Measurements from ENCODE around the gene MARCO. TPM values are rescaled to one million over a fixed set of nuclear protein-coding genes. Genes with fewer than 3 reads are reported as not detected.

MARCO gene
- total RNA-seq, 1 donor = not detected

- Histone ChIP-seq H3K27me3 (ENCODE audit: insufficient read depth, low read length) (no peaks in the 10 kb centered on the region), H3K4me1 (ENCODE audit: insufficient read depth, low read length) (no peaks in the 10 kb centered on the region), H3K4me3 (ENCODE audit: insufficient read depth, low read length) (no peak overlapping the region), H3K36me3 (ENCODE audit: insufficient read depth, low read length) (no peaks in the 10 kb centered on the region), H4K20me1 (ENCODE audit: insufficient read depth, low read length) (no peaks in the 10 kb centered on the region), H3K4me2 (ENCODE audit: insufficient read depth, low read length) (no peak overlapping the region), H3K27ac (ENCODE audit: low read depth, low read length) (no peak overlapping the region), H2AFZ (ENCODE audit: low read length) (no peak overlapping the region), H3K79me2 (ENCODE audit: insufficient read depth, low read length) (no peaks in the 10 kb centered on the region), H3K9me3 (ENCODE audit: low read depth, low read length) (no peaks in the 10 kb centered on the region)
- no peak for TF ChIP-seq CTCF (IDR thresholded peaks at IDR 0.05; ENCODE audit: extremely low read depth, low read depth, low read length)
- no peak for DNase-seq (ENCODE audit: insufficient read length, low spot score, missing footprints)
These were observed 5.7 kb upstream of the MARCO start for GRCh38 chr2:118936306-118936705.

- Histone ChIP-seq H3K4me2 (ENCODE audit: insufficient read depth, low read length) (no peak overlapping the region), H3K27ac (ENCODE audit: low read depth, low read length) (no peak overlapping the region), H4K20me1 (ENCODE audit: insufficient read depth, low read length) (no peaks in the 10 kb centered on the region), H3K9me3 (ENCODE audit: low read depth, low read length) (no peaks in the 10 kb centered on the region), H3K27me3 (ENCODE audit: insufficient read depth, low read length) (no peaks in the 10 kb centered on the region), H3K4me3 (ENCODE audit: insufficient read depth, low read length) (no peak overlapping the region), H3K79me2 (ENCODE audit: insufficient read depth, low read length) (no peaks in the 10 kb centered on the region), H2AFZ (ENCODE audit: low read length) (no peak overlapping the region), H3K36me3 (ENCODE audit: insufficient read depth, low read length) (no peaks in the 10 kb centered on the region), H3K4me1 (ENCODE audit: insufficient read depth, low read length) (no peaks in the 10 kb centered on the region)
- no peak for TF ChIP-seq CTCF (IDR thresholded peaks at IDR 0.05; ENCODE audit: extremely low read depth, low read depth, low read length)
- no peak for DNase-seq (ENCODE audit: insufficient read length, low spot score, missing footprints)
These were observed 5.1 kb upstream of the MARCO start for GRCh38 chr2:118936936-118937335.

- no peak for DNase-seq (ENCODE audit: insufficient read length, low spot score, missing footprints)
- no peaks in the 10 kb centered on the region for H3K36me3 ChIP-seq (ENCODE audit: insufficient read depth, low read length)
- H4K20me1 ChIP-seq (ENCODE audit: insufficient read depth, low read length) = no peaks in the 10 kb centered on the region
- no peaks in the 10 kb centered on the region for H3K4me1 ChIP-seq (ENCODE audit: insufficient read depth, low read length)
- no peak overlapping the region for H3K4me2 ChIP-seq (ENCODE audit: insufficient read depth, low read length)
- H3K79me2 ChIP-seq (ENCODE audit: insufficient read depth, low read length) = no peaks in the 10 kb centered on the region
- H3K27me3 ChIP-seq (ENCODE audit: insufficient read depth, low read length) = no peaks in the 10 kb centered on the region
- H3K4me3 ChIP-seq (ENCODE audit: insufficient read depth, low read length) = no peak overlapping the region
- no peak overlapping the region for H3K27ac ChIP-seq (ENCODE audit: low read depth, low read length)
- no peak overlapping the region for H2AFZ ChIP-seq (ENCODE audit: low read length)
- no peak for TF ChIP-seq CTCF (IDR thresholded peaks at IDR 0.05; ENCODE audit: extremely low read depth, low read depth, low read length)
- no peaks in the 10 kb centered on the region for H3K9me3 ChIP-seq (ENCODE audit: low read depth, low read length)
These were observed 4.2 kb upstream of the MARCO start for GRCh38 chr2:118937817-118938216.

- H3K9me3 ChIP-seq (ENCODE audit: low read depth, low read length) = no peaks in the 10 kb centered on the region
- no peaks in the 10 kb centered on the region for H3K36me3 ChIP-seq (ENCODE audit: insufficient read depth, low read length)
- no peak for DNase-seq (ENCODE audit: insufficient read length, low spot score, missing footprints)
- no peaks in the 10 kb centered on the region for H4K20me1 ChIP-seq (ENCODE audit: insufficient read depth, low read length)
- H3K27ac ChIP-seq (ENCODE audit: low read depth, low read length) = no peak overlapping the region
- no peak for TF ChIP-seq CTCF (IDR thresholded peaks at IDR 0.05; ENCODE audit: extremely low read depth, low read depth, low read length)
- no peak overlapping the region for H2AFZ ChIP-seq (ENCODE audit: low read length)
- H3K4me2 ChIP-seq (ENCODE audit: insufficient read depth, low read length) = no peak overlapping the region
- no peaks in the 10 kb centered on the region for H3K79me2 ChIP-seq (ENCODE audit: insufficient read depth, low read length)
- H3K4me3 ChIP-seq (ENCODE audit: insufficient read depth, low read length) = no peak overlapping the region
- no peaks in the 10 kb centered on the region for H3K4me1 ChIP-seq (ENCODE audit: insufficient read depth, low read length)
- no peaks in the 10 kb centered on the region for H3K27me3 ChIP-seq (ENCODE audit: insufficient read depth, low read length)
These were observed 2.0 kb upstream of the MARCO start for GRCh38 chr2:118939994-118940393.

Data from osteoblast (primary cell).